Heart left ventricle (tissue), 13 donors: Measurements from ENCODE around the gene CDC16.

Source experiments
- POLR2A ChIP-seq, 2 donors: fragments of 450-650 bp; IDR thresholded peaks; one replicate each; pipeline ENCODE4 v1.6.1; 2017; ENCODE audit warnings: antibody characterized with exemption in 2 of 2, mild to moderate bottlenecking in 2 of 2, moderate library complexity in 2 of 2
- TF ChIP-seq, protein P1 (sequence below), 12 donors: fragments of 200-600 bp; sonication (generic) in 4 of 12; IDR thresholded peaks; one replicate each; pipeline versions ENCODE4 v1.5.0 to v1.8.0; 2018 to 2022; ENCODE audit warnings: antibody characterized with exemption in 12 of 12, mild to moderate bottlenecking in 5 of 12
- donor health status: ischemic (EF 13 %, LVEDD 7.1; RV severe dilation, severe dysfunction).
- donor health status: DM: no; HTN: yes; CAD: no.
- donor health status: DM: no; HTN: no; CAD: no.
- donor health status: ischemic (EF 25% LVEDD 6.9; RV normal size, moderate dysfunction).
- donor health status: ischemic (EF 25% LVEDD 5.7; RV mildly dilated, moderate dysfunction).
- donor health status: ischemic (EF 35%, LVEDD 5.7; RV mildly dilated, moderate dysfunction).
- donor health status: nonischemic (EF 11% LVEDD 7.7; RV severe dilation, severe dysfunction).
- donor health status: DM: yes; HTN: yes; CAD: no.
- donor health status: PGD.
- donor health status: ischemic (EF 29% LVEDD 5.4; RV normal size, mild dysfunction).
- donor health status: nonischemic (EF 23%, LVEDD 6.1; RV moderate dilation, normal function).

DNA sequence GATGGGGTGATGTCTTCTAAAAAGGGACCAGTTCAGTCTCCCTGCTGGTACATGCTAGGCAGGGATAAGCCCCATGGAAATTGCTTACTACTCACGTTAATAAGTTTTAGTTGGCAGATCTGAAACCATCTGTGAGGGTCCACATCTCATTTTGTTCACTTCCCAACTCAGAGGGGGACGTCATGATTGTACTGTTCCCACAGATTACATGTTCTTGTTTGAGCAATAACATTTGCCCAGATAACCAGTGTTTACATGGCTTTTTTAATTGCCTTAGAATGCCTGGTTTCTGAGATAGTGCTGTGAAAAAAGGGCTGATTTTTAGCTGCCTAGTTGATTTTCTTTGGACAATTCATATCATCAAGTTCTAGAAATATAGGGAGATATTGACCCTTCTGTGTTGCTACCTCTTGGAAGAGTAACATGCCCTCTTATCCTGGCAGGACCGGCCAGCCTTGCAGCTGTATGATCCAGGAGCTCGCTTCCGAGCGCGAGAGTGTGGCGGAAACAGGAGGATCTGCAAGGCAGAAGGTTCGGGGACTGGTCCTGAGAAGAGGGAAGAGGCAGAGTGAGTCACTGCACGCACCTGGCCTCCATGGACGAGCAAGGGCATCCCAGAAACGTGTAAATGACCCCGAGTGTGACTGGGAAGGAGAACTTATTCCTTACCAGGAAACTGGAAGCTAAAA, 69.8 kb downstream of the CDC16 start:
- TF ChIP-seq POLR2A (IDR thresholded peaks at IDR 0.05): no peak
- TF ChIP-seq, protein P1, sequence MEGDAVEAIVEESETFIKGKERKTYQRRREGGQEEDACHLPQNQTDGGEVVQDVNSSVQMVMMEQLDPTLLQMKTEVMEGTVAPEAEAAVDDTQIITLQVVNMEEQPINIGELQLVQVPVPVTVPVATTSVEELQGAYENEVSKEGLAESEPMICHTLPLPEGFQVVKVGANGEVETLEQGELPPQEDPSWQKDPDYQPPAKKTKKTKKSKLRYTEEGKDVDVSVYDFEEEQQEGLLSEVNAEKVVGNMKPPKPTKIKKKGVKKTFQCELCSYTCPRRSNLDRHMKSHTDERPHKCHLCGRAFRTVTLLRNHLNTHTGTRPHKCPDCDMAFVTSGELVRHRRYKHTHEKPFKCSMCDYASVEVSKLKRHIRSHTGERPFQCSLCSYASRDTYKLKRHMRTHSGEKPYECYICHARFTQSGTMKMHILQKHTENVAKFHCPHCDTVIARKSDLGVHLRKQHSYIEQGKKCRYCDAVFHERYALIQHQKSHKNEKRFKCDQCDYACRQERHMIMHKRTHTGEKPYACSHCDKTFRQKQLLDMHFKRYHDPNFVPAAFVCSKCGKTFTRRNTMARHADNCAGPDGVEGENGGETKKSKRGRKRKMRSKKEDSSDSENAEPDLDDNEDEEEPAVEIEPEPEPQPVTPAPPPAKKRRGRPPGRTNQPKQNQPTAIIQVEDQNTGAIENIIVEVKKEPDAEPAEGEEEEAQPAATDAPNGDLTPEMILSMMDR (IDR thresholded peaks at IDR 0.05): no peak
